NT2/D1 (cell line): Measurements from ENCODE around the gene PIGS.

Experiments used
- SUZ12 ChIP-seq: IDR thresholded peaks from 2 replicates; pipeline ENCODE4 v1.6.1; 2011; ENCODE audit not compliant: insufficient read length, insufficient read depth; ENCODE audit errors: extremely low read depth
- ZNF274 ChIP-seq: IDR thresholded peaks from 2 replicates; pipeline ENCODE4 v1.6.1; 2011; ENCODE audit warnings: mild to moderate bottlenecking, low read depth, low read length

DNA sequence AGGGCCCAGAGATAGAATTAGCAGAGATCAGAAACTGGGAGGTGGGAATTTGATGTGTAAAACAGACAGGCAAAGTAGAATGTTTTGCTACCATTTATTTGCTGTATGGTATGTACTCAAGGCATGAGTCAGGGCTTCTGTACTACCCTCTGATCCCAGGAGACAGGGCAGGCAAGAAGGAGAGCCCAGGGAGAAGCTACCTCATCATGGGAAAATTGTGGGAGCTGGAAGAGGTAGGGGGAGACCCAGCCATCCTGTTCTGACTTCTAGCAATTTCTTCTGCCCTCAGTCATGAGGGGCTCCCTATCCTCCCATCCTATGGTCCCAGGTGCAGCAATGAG is 1.7 kb upstream of the PIGS start:
- TF ChIP-seq ZNF274, result no peak
- TF ChIP-seq SUZ12, result no peak
